T-helper 1 cell treated with Interleukin-12 subunit alpha and Interleukin-12 subunit beta and Interleukin-4 antibody, amounts not matched to agents 30 ng/mL and 1 ng/mL, for 36 hours (primary cell): ENCODE results near the gene ASGR2. TPM values are rescaled to one million over a fixed set of nuclear protein-coding genes. Genes with fewer than 3 reads are reported as not detected.

Experiments used
- intact Hi-C: fragments of 100-400 bp; cut with micrococcal nuclease; formaldehyde crosslinking; loops from one replicate; pipeline ENCODE4 v1.15.1; 2024
- total RNA-seq: library from RNA; stranded (reverse); gene quantifications from 2 replicates; pipeline ENCODE4 v1.2.3, GENCODE V29; 2022

ASGR2 gene
- total RNA-seq, 1 donor from 2014 or later, result not detected

GRCh38 chr17:7067198-7067597, 47.4 kb downstream of the ASGR2 start:
- intact Hi-C loops, result no loop called here

- intact Hi-C loops, result no loop called here
These were observed 50.4 kb downstream of the ASGR2 start for GRCh38 chr17:7064261-7064660.

GRCh38 chr17:7063518-7064094, 51.0 kb downstream of the ASGR2 start:
- intact Hi-C loops, result no loop called here

GRCh38 chr17:7060165-7060891, 54.3 kb downstream of the ASGR2 start:
- intact Hi-C loops, result no loop called here

GRCh38 chr17:7058831-7059447, 55.7 kb downstream of the ASGR2 start:
- intact Hi-C loops, result no loop called here

- intact Hi-C loops, result no loop called here
These were observed 58.2 kb downstream of the ASGR2 start for GRCh38 chr17:7056386-7056785.

Other genes starting within 250 kb of the ASGR2 start
- gene ALOX12, start 118.8 kb downstream of the ASGR2 start, total RNA-seq, result not detected in 2 replicates
- gene RNASEK, start 102.2 kb downstream of the ASGR2 start, total RNA-seq, result 220 and 236 TPM in 2 replicates
- gene BCL6B, start 91.8 kb downstream of the ASGR2 start, total RNA-seq, result 2.2 and 2.5 TPM in 2 replicates
- 26.1 and 31.2 TPM in 2 replicates for gene SLC16A13, start 78.8 kb downstream of the ASGR2 start, total RNA-seq
- gene SLC16A11, start 70.7 kb downstream of the ASGR2 start, total RNA-seq, result 0.15 and 0.47 TPM in 2 replicates
- gene CLEC10A, start 34.6 kb downstream of the ASGR2 start, total RNA-seq, result not detected in 2 replicates
- 1.5 and 2.5 TPM in 2 replicates for gene ASGR1, start 64.5 kb upstream of the ASGR2 start, total RNA-seq
- 16.1 and 18.5 TPM in 2 replicates for gene DLG4, start 105.0 kb upstream of the ASGR2 start, total RNA-seq
- 479 and 485 TPM in 2 replicates for gene ACADVL, start 105.1 kb upstream of the ASGR2 start, total RNA-seq
- 46.8 and 46.9 TPM in 2 replicates for gene DVL2, start 119.7 kb upstream of the ASGR2 start, total RNA-seq
- gene PHF23, start 124.6 kb upstream of the ASGR2 start, total RNA-seq, result 61.5 and 67.3 TPM in 2 replicates
- gene GABARAP, start 127.6 kb upstream of the ASGR2 start, total RNA-seq, result 287 and 288 TPM in 2 replicates
- gene CTDNEP1, start 136.9 kb upstream of the ASGR2 start, total RNA-seq, result 167 and 170 TPM in 2 replicates
- gene ELP5, start 137.4 kb upstream of the ASGR2 start, total RNA-seq, result 45.0 and 50.6 TPM in 2 replicates
- 0.12 and 0.49 TPM in 2 replicates for gene CLDN7, start 147.7 kb upstream of the ASGR2 start, total RNA-seq
- gene SLC2A4, start 166.9 kb upstream of the ASGR2 start, total RNA-seq, result 0.12 TPM in 1 of 2 replicates, not detected in the other
- gene YBX2, start 179.8 kb upstream of the ASGR2 start, total RNA-seq, result 0.39 and 0.63 TPM in 2 replicates
- gene EIF5A, start 192.8 kb upstream of the ASGR2 start, total RNA-seq, result 697 and 698 TPM in 2 replicates
- gene GPS2, start 200.5 kb upstream of the ASGR2 start, total RNA-seq, result 88.7 and 90.6 TPM in 2 replicates
- 37.2 and 37.7 TPM in 2 replicates for gene NEURL4, start 214.5 kb upstream of the ASGR2 start, total RNA-seq
- gene ACAP1, start 221.7 kb upstream of the ASGR2 start, total RNA-seq, result 693 and 701 TPM in 2 replicates
- gene KCTD11, start 237.3 kb upstream of the ASGR2 start, total RNA-seq, result 10.2 and 10.3 TPM in 2 replicates
- gene TMEM95, start 240.3 kb upstream of the ASGR2 start, total RNA-seq, result 0.17 TPM in 1 of 2 replicates, not detected in the other